Astrocyte (in vitro differentiated cells and primary cell): ENCODE data around the gene CBX6. TPM values are rescaled to one million over a fixed set of nuclear protein-coding genes. Genes with fewer than 3 reads are reported as not detected.
A peak's percentile ranks its signal among the peaks of the same experiment; 100 is the strongest.

Experiments
- DNase-seq: peaks from one replicate; pipeline ENCODE4 v3.0.0-alpha.2; 2010; ENCODE audit warnings: low read depth
- FAIRE-seq: peaks from 2 replicates; lab custom pipeline; 2011; peaks lifted over from hg19 to GRCh38; lab: Jason Lieb, UNC
- H2AFZ ChIP-seq: 2 replicates; pipeline ENCODE4 v1.6.0; 2012; ENCODE audit warnings: low read depth, low read length, inconsistent platforms
- H3K27ac ChIP-seq: 2 replicates; pipeline ENCODE4 v1.5.1; 2011; ENCODE audit warnings: low read depth, low read length, inconsistent platforms
- H3K27me3 ChIP-seq: 2 replicates; pipeline ENCODE4 v1.6.0; 2011; ENCODE audit warnings: low read length, inconsistent platforms; ENCODE audit not compliant: insufficient read depth
- H3K36me3 ChIP-seq: 2 replicates; pipeline ENCODE4 v1.5.1; 2011; ENCODE audit warnings: low read length, inconsistent platforms; ENCODE audit not compliant: insufficient read depth
- H3K4me1 ChIP-seq: 2 replicates; pipeline ENCODE4 v1.5.1; 2011; ENCODE audit warnings: low read length, inconsistent platforms; ENCODE audit not compliant: insufficient read depth
- H3K4me2 ChIP-seq: 2 replicates; pipeline ENCODE4 v1.6.0; 2012; ENCODE audit warnings: low read length, inconsistent platforms
- H3K4me3 ChIP-seq: 2 replicates; pipeline ENCODE4 v1.5.1; 2011; ENCODE audit warnings: low read depth, mild to moderate bottlenecking, low read length, inconsistent platforms; ENCODE audit not compliant: insufficient read depth
- H3K79me2 ChIP-seq: 2 replicates; pipeline ENCODE4 v1.6.0; 2012; ENCODE audit warnings: mild to moderate bottlenecking, low read length, inconsistent platforms; ENCODE audit not compliant: insufficient read depth
- H3K9ac ChIP-seq: 2 replicates; pipeline ENCODE4 v1.6.0; 2012; ENCODE audit warnings: mild to moderate bottlenecking, low read length, inconsistent platforms
- H3K9me3 ChIP-seq: 2 replicates; pipeline ENCODE4 v1.5.1; 2012; ENCODE audit warnings: low read depth, mild to moderate bottlenecking, low read length, inconsistent platforms; ENCODE audit not compliant: insufficient read depth
- H4K20me1 ChIP-seq: 2 replicates; pipeline ENCODE4 v1.6.0; 2012; ENCODE audit warnings: low read length, inconsistent platforms; ENCODE audit not compliant: insufficient read depth
- H3K27ac Mint-ChIP-seq: one replicate; pipeline ENCODE4 v1.8.0; 2021; ENCODE audit warnings: mild to moderate bottlenecking, mixed read lengths; ENCODE audit not compliant: unreplicated experiment
- H3K27me3 Mint-ChIP-seq: one replicate; pipeline ENCODE4 v1.8.0; 2021; ENCODE audit warnings: low read depth, mixed read lengths; ENCODE audit not compliant: unreplicated experiment
- H3K36me3 Mint-ChIP-seq: one replicate; pipeline ENCODE4 v1.8.0; 2021; ENCODE audit warnings: low read depth, mixed read lengths; ENCODE audit not compliant: unreplicated experiment
- H3K4me1 Mint-ChIP-seq: one replicate; pipeline ENCODE4 v1.8.0; 2021; ENCODE audit warnings: low read depth, mixed read lengths; ENCODE audit not compliant: unreplicated experiment
- H3K4me3 Mint-ChIP-seq: one replicate; pipeline ENCODE4 v1.8.0; 2021; ENCODE audit warnings: mild to moderate bottlenecking, moderate library complexity, mixed read lengths; ENCODE audit not compliant: unreplicated experiment
- H3K9me3 Mint-ChIP-seq: one replicate; pipeline ENCODE4 v1.8.0; 2021; ENCODE audit warnings: mild to moderate bottlenecking, mixed read lengths; ENCODE audit not compliant: unreplicated experiment
- EZH2 ChIP-seq: IDR thresholded peaks from 2 replicates; pipeline ENCODE4 v1.6.1; 2012; ENCODE audit warnings: mild to moderate bottlenecking, low read length, inconsistent platforms; ENCODE audit not compliant: insufficient read depth
- total RNA-seq: library from RNA; stranded (reverse); gene quantifications from 2 replicates; pipeline ENCODE4 v1.2.1, GENCODE V29; 2021
- TF ChIP-seq, protein P1 (sequence below): IDR thresholded peaks from 2 replicates; pipeline ENCODE4 v1.5.1; 2011; ENCODE audit warnings: low read depth, mild to moderate bottlenecking, inconsistent platforms, low read length, moderate library complexity; ENCODE audit not compliant: insufficient read depth

Gene CBX6
- total RNA-seq, 1 donor from 2014 or later, result 34.9 TPM

DNA sequence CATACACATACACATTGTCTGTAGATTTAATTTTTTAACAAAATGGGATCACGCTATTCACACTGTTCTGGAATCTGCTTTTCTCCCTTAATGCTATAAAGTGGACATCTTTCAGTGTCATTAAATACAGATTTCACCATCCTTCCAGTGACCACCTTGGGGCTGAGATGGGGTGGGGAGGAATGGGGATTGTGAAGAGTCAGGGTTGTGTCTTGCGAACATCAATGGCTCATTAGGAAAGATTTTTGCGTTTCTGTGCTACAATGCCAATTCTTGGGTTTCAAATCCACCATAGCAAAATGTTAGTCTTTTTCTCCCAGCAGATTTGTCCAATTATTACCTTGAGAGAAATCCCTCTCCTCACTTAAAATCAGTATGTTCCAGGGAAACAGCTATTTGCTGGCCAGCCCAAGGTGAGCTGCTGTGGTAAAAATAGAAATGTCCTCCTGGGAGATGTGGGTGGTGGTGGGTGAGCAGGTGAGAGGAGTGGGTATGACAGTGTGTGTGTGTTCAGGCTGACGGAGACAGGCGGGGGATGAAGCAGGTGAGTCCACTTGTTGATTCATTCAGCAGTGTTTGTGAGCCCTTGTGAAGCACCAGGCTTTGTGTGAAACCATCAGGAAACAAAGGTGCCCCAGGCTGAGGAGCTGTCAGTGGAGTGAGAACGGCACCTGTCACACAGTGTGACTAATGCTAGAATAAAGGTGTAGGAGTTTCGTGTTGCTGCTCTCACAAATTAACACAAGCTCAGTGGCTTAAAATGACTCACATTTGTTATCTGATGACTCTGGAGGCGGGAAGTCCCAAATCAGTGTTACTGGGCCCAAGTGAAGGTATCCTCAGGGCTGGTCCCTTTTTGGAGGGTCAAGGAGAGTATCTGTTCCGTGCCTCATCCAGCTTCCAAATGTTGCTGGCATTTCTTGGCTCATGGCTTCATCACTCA lies 1.7 kb upstream of the CBX6 start:
- FAIRE-seq, result no peak
- TF ChIP-seq, protein P1, sequence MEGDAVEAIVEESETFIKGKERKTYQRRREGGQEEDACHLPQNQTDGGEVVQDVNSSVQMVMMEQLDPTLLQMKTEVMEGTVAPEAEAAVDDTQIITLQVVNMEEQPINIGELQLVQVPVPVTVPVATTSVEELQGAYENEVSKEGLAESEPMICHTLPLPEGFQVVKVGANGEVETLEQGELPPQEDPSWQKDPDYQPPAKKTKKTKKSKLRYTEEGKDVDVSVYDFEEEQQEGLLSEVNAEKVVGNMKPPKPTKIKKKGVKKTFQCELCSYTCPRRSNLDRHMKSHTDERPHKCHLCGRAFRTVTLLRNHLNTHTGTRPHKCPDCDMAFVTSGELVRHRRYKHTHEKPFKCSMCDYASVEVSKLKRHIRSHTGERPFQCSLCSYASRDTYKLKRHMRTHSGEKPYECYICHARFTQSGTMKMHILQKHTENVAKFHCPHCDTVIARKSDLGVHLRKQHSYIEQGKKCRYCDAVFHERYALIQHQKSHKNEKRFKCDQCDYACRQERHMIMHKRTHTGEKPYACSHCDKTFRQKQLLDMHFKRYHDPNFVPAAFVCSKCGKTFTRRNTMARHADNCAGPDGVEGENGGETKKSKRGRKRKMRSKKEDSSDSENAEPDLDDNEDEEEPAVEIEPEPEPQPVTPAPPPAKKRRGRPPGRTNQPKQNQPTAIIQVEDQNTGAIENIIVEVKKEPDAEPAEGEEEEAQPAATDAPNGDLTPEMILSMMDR, result no peak
- no peak for TF ChIP-seq EZH2
- H3K27ac Mint-ChIP-seq, result peak overlapping the region; percentile 96
- H3K4me1 Mint-ChIP-seq, result peaks cover 9% of the 10 kb centered on the region
- Histone ChIP-seq H3K9me3 (peaks cover 4% of the 10 kb centered on the region), H3K4me1 (peaks cover 10% of the 10 kb centered on the region), H3K27ac (no peak overlapping the region), H4K20me1 (peaks cover 23% of the 10 kb centered on the region), H2AFZ (no peak overlapping the region), H3K4me3 (peak overlapping the region; percentile 80), H3K9ac (no peak overlapping the region), H3K27me3 (peaks cover 15% of the 10 kb centered on the region), H3K4me2 (peak overlapping the region; percentile 98), H3K36me3 (no peaks in the 10 kb centered on the region), H3K79me2 (peaks cover 14% of the 10 kb centered on the region)
- H3K4me3 Mint-ChIP-seq, result peak overlapping the region; percentile 93
- no peak for DNase-seq
- peaks cover 12% of the 10 kb centered on the region for H3K27me3 Mint-ChIP-seq
- no peaks in the 10 kb centered on the region for H3K9me3 Mint-ChIP-seq
- H3K36me3 Mint-ChIP-seq, result peaks cover 2% of the 10 kb centered on the region

DNA sequence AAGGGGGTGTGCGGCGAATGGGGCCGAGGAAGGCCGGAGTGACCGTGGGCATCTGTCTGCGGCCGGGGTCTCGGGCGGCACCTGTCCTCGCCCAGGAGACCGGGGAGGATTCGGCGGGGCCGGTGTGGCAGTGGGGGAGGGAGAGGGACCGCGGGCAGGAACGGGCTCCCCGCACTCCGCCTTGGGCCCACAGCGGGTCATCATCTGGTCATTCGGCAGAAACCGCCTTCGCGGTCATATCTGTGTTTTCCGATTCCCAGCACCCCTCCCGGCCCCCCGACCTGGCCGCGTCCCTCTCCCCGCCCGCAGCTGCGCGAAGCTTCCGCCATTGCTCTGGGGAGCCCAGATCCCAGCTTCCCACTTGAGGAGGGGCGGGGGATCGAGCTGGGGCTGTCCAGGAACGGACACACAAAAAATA lies 824 bp upstream of the CBX6 start:
- peak overlapping the region; percentile 98 for H3K4me2 ChIP-seq
- peaks cover 2% of the 10 kb centered on the region for H3K36me3 Mint-ChIP-seq
- H3K9me3 Mint-ChIP-seq, result no peaks in the 10 kb centered on the region
- H3K27me3 Mint-ChIP-seq, result peaks cover 3% of the 10 kb centered on the region
- peaks cover 21% of the 10 kb centered on the region for H3K79me2 ChIP-seq
- peak overlapping the region; percentile 80 for H3K4me3 ChIP-seq
- peak overlapping the region; percentile 96 for H2AFZ ChIP-seq
- peak overlapping the region; percentile 83 for H3K9ac ChIP-seq
- peak overlapping the region; percentile 27 for H3K27ac ChIP-seq
- H3K36me3 ChIP-seq, result no peaks in the 10 kb centered on the region
- H3K4me3 Mint-ChIP-seq, result peak overlapping the region; percentile 93
- H3K9me3 ChIP-seq, result peaks cover under 1% of the 10 kb centered on the region
- TF ChIP-seq EZH2, result no peak
- TF ChIP-seq, protein P1, result no peak
- peaks cover 9% of the 10 kb centered on the region for H3K4me1 Mint-ChIP-seq
- DNase-seq, result no peak
- peaks cover 15% of the 10 kb centered on the region for H3K27me3 ChIP-seq
- H3K27ac Mint-ChIP-seq, result peak overlapping the region; percentile 96
- peaks cover 10% of the 10 kb centered on the region for H3K4me1 ChIP-seq
- peaks cover 32% of the 10 kb centered on the region for H4K20me1 ChIP-seq
- no peak for FAIRE-seq
